ENCODE measurements around the gene ELMO1. TPM values are rescaled to one million over a fixed set of nuclear protein-coding genes. Genes with fewer than 3 reads are reported as not detected.

ELMO1 gene
- total and polyA plus RNA-seq, 10 of the 15 experiments (the other 5 are each of a cell fraction or from before 2014, with no cell fraction given), result 22.6 to 85.9 (median 56.6) TPM

- Histone ChIP-seq H3K9me3 (replicated peaks; ENCODE audit: control insufficient read depth, insufficient read depth, low read length) (no peaks in the 10 kb centered on the region), H3K79me2 (ENCODE audit: control insufficient read depth, insufficient read depth, low read length) (no peaks in the 10 kb centered on the region), H3K9ac (ENCODE audit: control insufficient read depth, insufficient read depth, low read length) (no peak overlapping the region), H3K4me3 (no peak overlapping the region), H3K36me3 (ENCODE audit: control insufficient read depth in 2 of 2, insufficient read depth in 2 of 2, low read length in 1 of 2) (no peaks in the 10 kb centered on the region), H3K4me1 (ENCODE audit: control insufficient read depth, insufficient read depth, low read length) (no peaks in the 10 kb centered on the region), H4K20me1 (ENCODE audit: control insufficient read depth, insufficient read depth) (no peaks in the 10 kb centered on the region), H3K27me3 (replicated peaks in 1 of 2; ENCODE audit: control insufficient read depth in 2 of 2, insufficient read depth in 2 of 2, low read length in 1 of 2) (no peaks in the 10 kb centered on the region), H3K27ac (ENCODE audit: control insufficient read depth, insufficient read depth) (no peak overlapping the region), H2AFZ (ENCODE audit: control insufficient read depth, low read depth, low read length) (no peak overlapping the region), H3K4me2 (ENCODE audit: control insufficient read depth, insufficient read depth) (no peak overlapping the region)
- TF ChIP-seq STAT1 (conservative IDR thresholded peaks at IDR 0.05) (no peak), PBX3 (IDR thresholded peaks at IDR 0.05; ENCODE audit: insufficient replicate concordance, low read depth, low read length) (no peak), MEF2A (IDR thresholded peaks at IDR 0.05; ENCODE audit: insufficient read depth, low read depth, low read length) (no peak), EP300 (IDR thresholded peaks at IDR 0.05; ENCODE audit: borderline replicate concordance in 1 of 2, control insufficient read depth in 1 of 2, low read depth in 2 of 2, low read length in 2 of 2) (no peak), BHLHE40 (IDR thresholded peaks at IDR 0.05; ENCODE audit: borderline replicate concordance in 1 of 2, low read depth in 2 of 2, low read length in 1 of 2) (no peak), CEBPZ (IDR thresholded peaks at IDR 0.05; ENCODE audit: low read depth, low read length) (no peak), SRF (IDR thresholded peaks at IDR 0.05; ENCODE audit: low read depth in 2 of 2, low read length in 2 of 2) (no peak)
- ATAC-seq, result no peak
- SMC1A ChIA-PET (ENCODE audit: uncharacterized antibody, unreplicated experiment), result no interaction called here
- RAD21 ChIA-PET (ENCODE audit: unreplicated experiment), result no interaction called here
- intact Hi-C loops (cut with micrococcal nuclease; ENCODE audit: unreplicated experiment) (no loop called here), in situ Hi-C loops (cut with MboI) (no loop called here)
- no TSS peak for BruUV-seq (replicated peaks)
- CTCF ChIA-PET, result no interaction called here
- whole genome bisulfite sequencing (ENCODE audit: insufficient coverage, insufficient replicate concordance, low lambda C conversion rate, missing lambda C conversion rate), result 14% methylated on average over 3 of the region's 3 CpGs
- no peak for DNase-seq (ENCODE audit: low read depth, low spot score)
- FAIRE-seq, result no peak
- POLR2A ChIA-PET, result interaction anchor here (0.7 kb wide), 1 partner anchor 208 kb away, joined by 3 read pairs; no protein-coding TSS in a partner anchor
Measured at GRCh38 chr7:36809510-36809909, 639.2 kb downstream of the ELMO1 start.

Data from GM12878 (cell line).